Right renal cortex interstitium (tissue), 3 donors: ENCODE results near the gene CNRIP1. TPM values are rescaled to one million over a fixed set of nuclear protein-coding genes. Genes with fewer than 3 reads are reported as not detected.

Source experiments
- DNase-seq, 3 donors: peaks; one replicate each; pipeline ENCODE4 v3.0.0-alpha.2; 2013; ENCODE audit warnings: low read depth in 3 of 3, low spot score in 2 of 3
- polyA plus RNA-seq, 3 donors: library from polyadenylated mRNA; unstranded; fragments of 120-200 nt; gene quantifications; one replicate each; pipeline ENCODE4 v1.2.1, GENCODE V29; 2013; ENCODE audit not compliant: insufficient read length in 3 of 3

The CNRIP1 gene
- polyA plus RNA-seq, 3 donors, result 23.8 to 26.0 (median 24.2) TPM

GRCh38 chr2:68294187-68294586 is 25.6 kb downstream of the CNRIP1 start:
- DNase-seq, result no peak

GRCh38 chr2:68293755-68294154 is 26.0 kb downstream of the CNRIP1 start:
- DNase-seq, result no peak

- no peak for DNase-seq
Observed at GRCh38 chr2:68293024-68293423, 26.7 kb downstream of the CNRIP1 start.

- DNase-seq, result no peak
Observed at GRCh38 chr2:68292108-68292710, 27.5 kb downstream of the CNRIP1 start.

GRCh38 chr2:68291314-68291713 is 28.4 kb downstream of the CNRIP1 start:
- DNase-seq, result no peak

GRCh38 chr2:68290901-68291300 is 28.8 kb downstream of the CNRIP1 start:
- no peak for DNase-seq

GRCh38 chr2:68287580-68288441 is 31.9 kb downstream of the CNRIP1 start:
- no peak for DNase-seq

- DNase-seq, result no peak
Observed at GRCh38 chr2:68284896-68285295, 34.9 kb downstream of the CNRIP1 start.

GRCh38 chr2:68283419-68283812 is 36.3 kb downstream of the CNRIP1 start:
- DNase-seq, result no peak

GRCh38 chr2:68282811-68283418 is 36.8 kb downstream of the CNRIP1 start:
- no peak for DNase-seq

GRCh38 chr2:68280796-68281195 is 39.0 kb downstream of the CNRIP1 start:
- DNase-seq, result no peak

- DNase-seq, result no peak
Observed at GRCh38 chr2:68280348-68280747, 39.4 kb downstream of the CNRIP1 start.

GRCh38 chr2:68279691-68280090 is 40.1 kb downstream of the CNRIP1 start:
- DNase-seq, result no peak

GRCh38 chr2:68278169-68278568 is 41.6 kb downstream of the CNRIP1 start:
- DNase-seq, result no peak

- no peak for DNase-seq
Observed at GRCh38 chr2:68274022-68274421, 45.7 kb downstream of the CNRIP1 start.

GRCh38 chr2:68272246-68272994 is 47.3 kb downstream of the CNRIP1 start:
- no peak for DNase-seq

- no peak for DNase-seq
Observed at GRCh38 chr2:68266655-68267054, 53.1 kb downstream of the CNRIP1 start.

- no peak for DNase-seq
Observed at GRCh38 chr2:68263632-68264031, 56.1 kb downstream of the CNRIP1 start.

GRCh38 chr2:68258851-68259250 is 60.9 kb downstream of the CNRIP1 start:
- no peak for DNase-seq

- DNase-seq, result no peak
Observed at GRCh38 chr2:68256093-68256450, 63.7 kb downstream of the CNRIP1 start.
